HepG2 (cell line): Measurements from ENCODE around the gene ZNF367. TPM values are rescaled to one million over a fixed set of nuclear protein-coding genes. Genes with fewer than 3 reads are reported as not detected.

Experiments used
- ATAC-seq: fragments of 200-7000 bp; cut with Tn5 transposase; 3 replicates; pipeline ENCODE4 v1.9.1; 2020; ENCODE audit warnings: mild to moderate bottlenecking, moderate library complexity
- BruUV-seq: library from RNA; stranded (reverse); fragments of 400-500 nt; replicated peaks from 2 replicates; lab custom pipeline; 2021; lab: Mats Ljungman, UMichigan
- CTCF ChIA-PET: fragments of 300-600 bp; formaldehyde crosslinking; extraction: SDS; loops from one replicate; lab custom pipeline; 2021; ENCODE audit warnings: low total read pairs, inconsistent platforms, low intra/inter-chr PET ratio; lab: Yijun Ruan, JAX
- POLR2A ChIA-PET: fragments of 350-600 bp; sonication (Branson Sonifier 250); formaldehyde crosslinking; loops from one replicate; lab custom pipeline; 2020; ENCODE audit warnings: antibody characterized with exemption, inconsistent platforms; lab: Yijun Ruan, JAX
- DNase-seq: peaks from one replicate; pipeline ENCODE4 v3.0.0-alpha.2; 2015; ENCODE audit warnings: low spot score
- FAIRE-seq: peaks from 3 replicates; lab custom pipeline; 2011; peaks lifted over from hg19 to GRCh38; lab: Jason Lieb, UNC
- H2AFZ ChIP-seq: one replicate; pipeline ENCODE4 v1.6.1; 2011; ENCODE audit warnings: low read length, inconsistent platforms
- H3K27ac ChIP-seq: fragments of 300-600 bp; 3 replicates; pipeline ENCODE4 v1.8.0; 2011; ENCODE audit warnings: mixed run types, mild to moderate bottlenecking, mixed read lengths, low read length, inconsistent platforms; ENCODE audit not compliant: insufficient read depth; ENCODE audit errors: extremely low read length
- H3K27me3 ChIP-seq, 2 experiments: fragments of 200-600 bp in 1 of 2; 2 replicates in 1 of 2; 3 replicates in 1 of 2; pipeline versions ENCODE4 v1.6.0 to v1.8.0; 2011; ENCODE audit warnings: low read length in 2 of 2, mild to moderate bottlenecking in 2 of 2, moderate library complexity in 2 of 2, inconsistent platforms in 1 of 2; ENCODE audit not compliant: insufficient read depth in 2 of 2, control insufficient read depth in 1 of 2
- H3K36me3 ChIP-seq, 2 experiments: fragments of 200-600 bp in 1 of 2; replicated peaks in 1 of 2; 2 replicates in 1 of 2; 3 replicates in 1 of 2; pipeline versions ENCODE4 v1.5.1 to v1.8.0; 2011; ENCODE audit warnings: low read length in 2 of 2, inconsistent platforms in 1 of 2; ENCODE audit not compliant: insufficient read depth in 2 of 2, control insufficient read depth in 1 of 2
- H3K4me1 ChIP-seq: 2 replicates; pipeline ENCODE4 v1.5.1; 2012; ENCODE audit warnings: low read length, inconsistent platforms; ENCODE audit not compliant: insufficient read depth
- H3K4me2 ChIP-seq: 2 replicates; pipeline ENCODE4 v1.6.0; 2011; ENCODE audit warnings: low read depth, low read length, inconsistent platforms
- H3K4me3 ChIP-seq, 3 experiments: fragments of 200-600 bp in 1 of 3; sonication (generic), shearing (Covaris generic) in 1 of 3; replicated peaks in 1 of 3; 2 replicates each; pipeline ENCODE4 v1.5.1; 2011 to 2016; ENCODE audit warnings: low read length in 3 of 3, inconsistent platforms in 2 of 3, low read depth in 2 of 3, mild to moderate bottlenecking in 2 of 3, control low read depth in 1 of 3, mixed read lengths in 1 of 3; ENCODE audit not compliant: insufficient read depth in 1 of 3
- H3K79me2 ChIP-seq: one replicate; pipeline ENCODE4 v1.6.1; 2011; ENCODE audit warnings: low read length, inconsistent platforms; ENCODE audit not compliant: insufficient read depth
- H3K9ac ChIP-seq: 2 replicates; pipeline ENCODE4 v1.6.0; 2011; ENCODE audit warnings: mild to moderate bottlenecking, low read depth, low read length, inconsistent platforms; ENCODE audit not compliant: insufficient read depth
- H3K9me3 ChIP-seq: 2 replicates; pipeline ENCODE4 v1.5.1; 2012; ENCODE audit warnings: mild to moderate bottlenecking, low read length
- H4K20me1 ChIP-seq: 2 replicates; pipeline ENCODE4 v1.6.0; 2011; ENCODE audit warnings: inconsistent platforms, mild to moderate bottlenecking, low read length, moderate library complexity; ENCODE audit not compliant: insufficient read depth
- CBFB ChIP-seq: sonication (generic); formaldehyde crosslinking; IDR thresholded peaks from 2 replicates; pipeline ENCODE4 v1.4.0; 2020; ENCODE audit warnings: missing genetic modification reagents
- CBX2 ChIP-seq, 2 experiments: fragments of 200-600 bp in 1 of 2; sonication (generic); formaldehyde crosslinking in 1 of 2; IDR thresholded peaks; 2 replicates each; pipeline versions ENCODE4 v1.7.0 to v1.8.1; 2018 to 2022; ENCODE audit warnings: low read depth in 2 of 2, low read length in 1 of 2, mild to moderate bottlenecking in 1 of 2, missing genetic modification reagents in 1 of 2
- CEBPB ChIP-seq: IDR thresholded peaks from 2 replicates; pipeline ENCODE4 v1.6.1; 2011; ENCODE audit warnings: low read depth, low read length, improper control_type of control experiment, borderline replicate concordance
- EZH2 ChIP-seq: conservative IDR thresholded peaks from 2 replicates; pipeline ENCODE4 v1.6.1; 2012; ENCODE audit warnings: mild to moderate bottlenecking, low read depth, low read length, moderate library complexity
- MTF2 ChIP-seq: sonication (generic); formaldehyde crosslinking; IDR thresholded peaks from 2 replicates; pipeline ENCODE4 v1.5.0; 2020; ENCODE audit warnings: missing genetic modification reagents, borderline replicate concordance
- NCOR1 ChIP-seq: fragments of 200-600 bp; sonication (generic); IDR thresholded peaks from 2 replicates; pipeline ENCODE4 v1.7.0; 2017; ENCODE audit warnings: antibody characterized with exemption, low read length, borderline replicate concordance
- NFE2L2 ChIP-seq: fragments of 150-350 bp; IDR thresholded peaks from 2 replicates; pipeline ENCODE4 v1.6.1; 2014; ENCODE audit warnings: low read length
- RARA ChIP-seq: IDR thresholded peaks from 2 replicates; pipeline ENCODE4 v1.6.1; 2016; ENCODE audit warnings: missing genetic modification reagents, missing compliant biosample characterization
- RCOR2 ChIP-seq: IDR thresholded peaks from 2 replicates; pipeline ENCODE4 v1.6.1; 2016; ENCODE audit warnings: missing biosample characterization, missing genetic modification reagents
- SAFB2 ChIP-seq: sonication (generic); formaldehyde crosslinking; IDR thresholded peaks from 2 replicates; pipeline ENCODE4 v1.5.1; 2020; ENCODE audit warnings: missing genetic modification reagents, low read depth, mild to moderate bottlenecking, borderline replicate concordance
- ZBTB8A ChIP-seq: sonication (generic); formaldehyde crosslinking; IDR thresholded peaks from 2 replicates; pipeline ENCODE4 v1.4.0; 2020; ENCODE audit warnings: mild to moderate bottlenecking, low read depth, missing genetic modification reagents, borderline replicate concordance
- ZFYVE20 ChIP-seq: sonication (generic); formaldehyde crosslinking; IDR thresholded peaks from 2 replicates; pipeline ENCODE4 v1.8.0; 2023; ENCODE audit warnings: low read depth, mild to moderate bottlenecking, moderate library complexity, missing genetic modification reagents, borderline replicate concordance
- ZNF224 ChIP-seq: sonication (generic); formaldehyde crosslinking; IDR thresholded peaks from 2 replicates; pipeline ENCODE4 v1.5.0; 2020; ENCODE audit warnings: mild to moderate bottlenecking, missing genetic modification reagents
- ZNF225 ChIP-seq: sonication (generic); formaldehyde crosslinking; IDR thresholded peaks from 2 replicates; pipeline ENCODE4 v1.4.0; 2020; ENCODE audit warnings: mild to moderate bottlenecking, missing genetic modification reagents
- ZNF496 ChIP-seq: sonication (generic); formaldehyde crosslinking; IDR thresholded peaks from 2 replicates; pipeline ENCODE4 v1.8.1; 2023; ENCODE audit warnings: mild to moderate bottlenecking, moderate library complexity, missing genetic modification reagents; ENCODE audit not compliant: insufficient replicate concordance
- ZNF781 ChIP-seq: sonication (generic); formaldehyde crosslinking; IDR thresholded peaks from 2 replicates; pipeline ENCODE4 v1.5.1; 2020; ENCODE audit warnings: borderline replicate concordance, mild to moderate bottlenecking, missing genetic modification reagents; ENCODE audit errors: not compliant biosample characterization
- ZNF879 ChIP-seq: sonication (generic); formaldehyde crosslinking; IDR thresholded peaks from 2 replicates; pipeline ENCODE4 v1.8.1; 2023; ENCODE audit warnings: missing genetic modification reagents
- in situ Hi-C: cut with HindIII; loops from 2 replicates; pipeline ENCODE4 v1.10.0; 2017; ENCODE audit warnings: low pct_unique_long_range_greater_than_20kb; ENCODE audit not compliant: extremely low pct_ligation_motif_present
- intact Hi-C: fragments of 100-400 bp; cut with micrococcal nuclease; formaldehyde crosslinking; loops from one replicate; pipeline ENCODE4 v1.10.0; 2022; ENCODE audit not compliant: unreplicated experiment
- polyA plus RNA-seq, 8 experiments: library from polyadenylated mRNA; depleted of rRNA in 3 of 8; stranded (reverse) in 7 of 8; unstranded in 1 of 8; fragments of >200 nt; fragmentation: Illumina TruSeq in 4 of 8; extraction: Trizol in 4 of 8; gene quantifications; 2 replicates each; pipeline versions ENCODE4 v1.2.1 to v1.2.3, GENCODE V29; 2011 to 2016; ENCODE audit warnings: low read depth in 4 of 8, missing spikeins in 1 of 8, mixed read lengths in 1 of 8; ENCODE audit not compliant: insufficient read depth in 1 of 8
- total RNA-seq, 5 experiments: library from RNA; depleted of rRNA; stranded (reverse); fragments of >200 nt; fragmentation: Illumina TruSeq; extraction: Trizol; gene quantifications; 2 replicates each; pipeline ENCODE4 v1.2.3, GENCODE V29; 2016; ENCODE audit warnings: low read depth in 1 of 5
- TF ChIP-seq, protein P1 (sequence below): IDR thresholded peaks from 2 replicates; pipeline ENCODE4 v1.4.0; 2020; ENCODE audit warnings: mild to moderate bottlenecking, missing genetic modification reagents
- TF ChIP-seq, protein P2 (sequence below): sonication (generic); formaldehyde crosslinking; IDR thresholded peaks from 2 replicates; pipeline ENCODE4 v1.4.0; 2020; ENCODE audit warnings: missing genetic modification reagents, borderline replicate concordance

The ZNF367 gene
- total and polyA plus RNA-seq, 2 of the 13 experiments (the other 11 are each of a cell fraction or from before 2014, with no cell fraction given): 2.9 to 7.7 TPM

DNA sequence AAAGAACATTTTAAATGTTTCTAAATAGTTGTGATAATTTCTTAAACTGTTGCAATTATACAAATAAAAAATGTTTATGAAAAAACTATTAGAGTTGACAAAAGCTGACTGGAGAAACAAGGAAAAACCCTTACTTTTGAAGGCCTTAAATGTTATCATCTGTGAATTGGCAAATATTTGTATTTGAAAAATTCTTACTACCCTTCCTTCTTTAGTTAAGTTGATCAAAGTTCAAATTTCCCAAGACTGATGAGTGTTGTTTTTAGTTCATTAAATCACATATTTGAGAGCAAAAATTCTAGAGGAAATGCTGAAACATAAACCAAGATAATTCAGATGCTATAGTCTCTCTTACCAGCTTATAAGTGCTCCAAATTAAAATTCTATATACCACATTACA, 32.0 kb downstream of the ZNF367 start:
- no peaks in the 10 kb centered on the region; a peak in 1 of 5 replicates for H3K27me3 ChIP-seq
- H3K4me1 ChIP-seq: peaks cover 82% of the 10 kb centered on the region
- H3K79me2 ChIP-seq: peaks cover 39% of the 10 kb centered on the region
- peaks cover 5% of the 10 kb centered on the region; the same call in 1 of the 2 replicates for H4K20me1 ChIP-seq
- peak overlapping the region in 2 of 3 experiments; percentile 2 to 43; a peak in 3 of 6 replicates for H3K4me3 ChIP-seq
- intact Hi-C loops (loop anchor here (2.0 kb wide), 1 partner anchor 31 kb away; no protein-coding TSS in a partner anchor), in situ Hi-C loops (no loop called here)
- no peaks in the 10 kb centered on the region for H3K9me3 ChIP-seq
- H3K36me3 ChIP-seq: peaks cover 0 to 16% of the 10 kb centered on the region in 2 experiments; a peak in 3 of 5 replicates
- ChIA-PET POLR2A (interaction anchor here (0.5 to 3.2 kb wide), 7 partner anchors 9 to 883 kb away, joined by 3 to 14 read pairs (median 4); no protein-coding TSS in a partner anchor), CTCF (no interaction called here)
- DNase-seq (peak; percentile 83), ATAC-seq (no peak), FAIRE-seq (peak; percentile 54)
- H3K9ac ChIP-seq: peak overlapping the region; percentile 56; the same call in 1 of the 2 replicates
- H2AFZ ChIP-seq: no peak overlapping the region
- no TSS peak for BruUV-seq
- peak overlapping the region; percentile 34 for H3K4me2 ChIP-seq
- H3K27ac ChIP-seq: peak overlapping the region; percentile 95
- TF ChIP-seq EZH2: no peak
- no peak for TF ChIP-seq ZNF879 (CRISPR knock-in tag)
- no peak for TF ChIP-seq ZNF496 (CRISPR knock-in tag)
- no peak for TF ChIP-seq ZFYVE20 (CRISPR knock-in tag)
- no peak for TF ChIP-seq MTF2 (CRISPR knock-in tag)
- no peak for TF ChIP-seq ZNF224 (CRISPR knock-in tag)
- TF ChIP-seq NFE2L2: no peak
- no peak for TF ChIP-seq CBFB (CRISPR knock-in tag)
- TF ChIP-seq CEBPB: peak; percentile 70; the same call in 1 of the 2 replicates
- peak; percentile 66 for TF ChIP-seq RCOR2 (CRISPR knock-in tag)
- TF ChIP-seq ZBTB8A (CRISPR knock-in tag): no peak
- peak; percentile 40 for TF ChIP-seq RARA (CRISPR knock-in tag)
- TF ChIP-seq, protein P1, sequence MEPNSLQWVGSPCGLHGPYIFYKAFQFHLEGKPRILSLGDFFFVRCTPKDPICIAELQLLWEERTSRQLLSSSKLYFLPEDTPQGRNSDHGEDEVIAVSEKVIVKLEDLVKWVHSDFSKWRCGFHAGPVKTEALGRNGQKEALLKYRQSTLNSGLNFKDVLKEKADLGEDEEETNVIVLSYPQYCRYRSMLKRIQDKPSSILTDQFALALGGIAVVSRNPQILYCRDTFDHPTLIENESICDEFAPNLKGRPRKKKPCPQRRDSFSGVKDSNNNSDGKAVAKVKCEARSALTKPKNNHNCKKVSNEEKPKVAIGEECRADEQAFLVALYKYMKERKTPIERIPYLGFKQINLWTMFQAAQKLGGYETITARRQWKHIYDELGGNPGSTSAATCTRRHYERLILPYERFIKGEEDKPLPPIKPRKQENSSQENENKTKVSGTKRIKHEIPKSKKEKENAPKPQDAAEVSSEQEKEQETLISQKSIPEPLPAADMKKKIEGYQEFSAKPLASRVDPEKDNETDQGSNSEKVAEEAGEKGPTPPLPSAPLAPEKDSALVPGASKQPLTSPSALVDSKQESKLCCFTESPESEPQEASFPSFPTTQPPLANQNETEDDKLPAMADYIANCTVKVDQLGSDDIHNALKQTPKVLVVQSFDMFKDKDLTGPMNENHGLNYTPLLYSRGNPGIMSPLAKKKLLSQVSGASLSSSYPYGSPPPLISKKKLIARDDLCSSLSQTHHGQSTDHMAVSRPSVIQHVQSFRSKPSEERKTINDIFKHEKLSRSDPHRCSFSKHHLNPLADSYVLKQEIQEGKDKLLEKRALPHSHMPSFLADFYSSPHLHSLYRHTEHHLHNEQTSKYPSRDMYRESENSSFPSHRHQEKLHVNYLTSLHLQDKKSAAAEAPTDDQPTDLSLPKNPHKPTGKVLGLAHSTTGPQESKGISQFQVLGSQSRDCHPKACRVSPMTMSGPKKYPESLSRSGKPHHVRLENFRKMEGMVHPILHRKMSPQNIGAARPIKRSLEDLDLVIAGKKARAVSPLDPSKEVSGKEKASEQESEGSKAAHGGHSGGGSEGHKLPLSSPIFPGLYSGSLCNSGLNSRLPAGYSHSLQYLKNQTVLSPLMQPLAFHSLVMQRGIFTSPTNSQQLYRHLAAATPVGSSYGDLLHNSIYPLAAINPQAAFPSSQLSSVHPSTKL (CRISPR knock-in tag): peak; percentile 89
- no peak for TF ChIP-seq ZNF781 (CRISPR knock-in tag)
- no peak for TF ChIP-seq SAFB2 (CRISPR knock-in tag)
- TF ChIP-seq, protein P2, sequence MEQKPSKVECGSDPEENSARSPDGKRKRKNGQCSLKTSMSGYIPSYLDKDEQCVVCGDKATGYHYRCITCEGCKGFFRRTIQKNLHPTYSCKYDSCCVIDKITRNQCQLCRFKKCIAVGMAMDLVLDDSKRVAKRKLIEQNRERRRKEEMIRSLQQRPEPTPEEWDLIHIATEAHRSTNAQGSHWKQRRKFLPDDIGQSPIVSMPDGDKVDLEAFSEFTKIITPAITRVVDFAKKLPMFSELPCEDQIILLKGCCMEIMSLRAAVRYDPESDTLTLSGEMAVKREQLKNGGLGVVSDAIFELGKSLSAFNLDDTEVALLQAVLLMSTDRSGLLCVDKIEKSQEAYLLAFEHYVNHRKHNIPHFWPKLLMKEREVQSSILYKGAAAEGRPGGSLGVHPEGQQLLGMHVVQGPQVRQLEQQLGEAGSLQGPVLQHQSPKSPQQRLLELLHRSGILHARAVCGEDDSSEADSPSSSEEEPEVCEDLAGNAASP: peak; percentile 45; the same call in 1 of the 2 replicates
- TF ChIP-seq NCOR1: peak; percentile 76; the same call in 1 of the 2 replicates
- TF ChIP-seq CBX2 (IDR thresholded peaks at IDR 0.05; ENCODE audit: low read depth, low read length): no peak
- TF ChIP-seq CBX2 (CRISPR knock-in tag; IDR thresholded peaks at IDR 0.05; ENCODE audit: low read depth): no peak
- TF ChIP-seq ZNF225 (CRISPR knock-in tag): no peak
